Left colon (tissue), 2 donors: ENCODE data around the gene SMPD3. TPM values are rescaled to one million over a fixed set of nuclear protein-coding genes. Genes with fewer than 3 reads are reported as not detected.

ENCODE experiments used
- ATAC-seq: fragments of 200-7000 bp; cut with Tn5 transposase; one replicate; pipeline ENCODE4 v1.9.1; 2020; ENCODE audit warnings: mild to moderate bottlenecking, moderate library complexity
- DNase-seq, 2 donors: peaks; one replicate each; pipeline ENCODE4 v3.0.0-alpha.2; 2020
- intact Hi-C, 2 donors: fragments of 100-400 bp; cut with DNase I in 1 of 2; cut with micrococcal nuclease in 1 of 2; formaldehyde crosslinking; loops; one replicate each; pipeline versions ENCODE4 v1.11.2 to v1.14.0; 2022; cut with DNase I, micrococcal nuclease
- total RNA-seq, 2 donors: library from RNA; stranded (reverse); fragmentation: NEBNext Ultra II Directional; extraction: Animal tissue kit (Norgen Biotek cat#: 25700); gene quantifications; one replicate each; pipeline ENCODE4 v1.2.1, GENCODE V29; 2021
- donor health status: DM: no; HTN: no; CAD: no.
- donor health status: DM: yes; HTN: yes; CAD: no.

Gene SMPD3
- total RNA-seq, 2 donors from 2014 or later, result 71.5 to 90.3 TPM

GRCh38 chr16:68377667-68378393, 70.5 kb downstream of the SMPD3 start:
- ATAC-seq (no peak), DNase-seq (no peak)
- intact Hi-C loops, result no loop called here

GRCh38 chr16:68377221-68377620, 71.1 kb downstream of the SMPD3 start:
- no peak for ATAC-seq
- DNase-seq, result no peak
- intact Hi-C loops, result no loop called here

- intact Hi-C loops, result no loop called here
- DNase-seq (no peak), ATAC-seq (no peak)
Measured at GRCh38 chr16:68376590-68376989, 71.7 kb downstream of the SMPD3 start.

GRCh38 chr16:68375801-68376536, 72.3 kb downstream of the SMPD3 start:
- intact Hi-C loops, result no loop called here
- DNase-seq, result no peak

GRCh38 chr16:68374961-68375660, 73.2 kb downstream of the SMPD3 start:
- intact Hi-C loops, result no loop called here
- DNase-seq (no peak), ATAC-seq (no peak)

More at GRCh38 chr16:68375801-68376536, 72.3 kb downstream of the SMPD3 start:
- no peak for ATAC-seq

GRCh38 chr16:68374246-68374805, 74.0 kb downstream of the SMPD3 start:
- no peak for ATAC-seq
- no peak for DNase-seq
- intact Hi-C loops, result no loop called here

- intact Hi-C loops, result no loop called here
- DNase-seq, result no peak
Measured at GRCh38 chr16:68373528-68374245, 74.6 kb downstream of the SMPD3 start.

GRCh38 chr16:68372806-68373205, 75.5 kb downstream of the SMPD3 start:
- intact Hi-C loops, result no loop called here
- ATAC-seq (no peak), DNase-seq (no peak)

More at GRCh38 chr16:68373528-68374245, 74.6 kb downstream of the SMPD3 start:
- ATAC-seq, result no peak

- DNase-seq (no peak), ATAC-seq (no peak)
- intact Hi-C loops, result no loop called here
Measured at GRCh38 chr16:68372381-68372720, 76.0 kb downstream of the SMPD3 start.

- no peak for DNase-seq
- intact Hi-C loops, result no loop called here
- no peak for ATAC-seq
Measured at GRCh38 chr16:68371706-68372380, 76.5 kb downstream of the SMPD3 start.

- intact Hi-C loops, result no loop called here
- ATAC-seq (no peak), DNase-seq (no peak)
Measured at GRCh38 chr16:68371276-68371651, 77.0 kb downstream of the SMPD3 start.

GRCh38 chr16:68370581-68371275, 77.6 kb downstream of the SMPD3 start:
- intact Hi-C loops, result no loop called here
- DNase-seq (no peak), ATAC-seq (no peak)

GRCh38 chr16:68369697-68370580, 78.4 kb downstream of the SMPD3 start:
- ATAC-seq, result no peak
- no peak for DNase-seq
- intact Hi-C loops, result no loop called here

GRCh38 chr16:68369168-68369567, 79.1 kb downstream of the SMPD3 start:
- ATAC-seq, result no peak
- DNase-seq, result no peak
- intact Hi-C loops, result no loop called here

- intact Hi-C loops, result no loop called here
- no peak for ATAC-seq
- DNase-seq, result no peak
Measured at GRCh38 chr16:68368301-68368888, 79.9 kb downstream of the SMPD3 start.

- DNase-seq, result no peak
- no peak for ATAC-seq
- intact Hi-C loops, result no loop called here
Measured at GRCh38 chr16:68367891-68368290, 80.4 kb downstream of the SMPD3 start.

GRCh38 chr16:68367440-68367839, 80.9 kb downstream of the SMPD3 start:
- DNase-seq, result no peak
- ATAC-seq, result no peak
- intact Hi-C loops, result no loop called here
